ENCODE results near the gene MT3.

GRCh38 chr16:56630134-56630533, 40.8 kb downstream of the MT3 start:
- TF ChIP-seq POLR2AphosphoS5 (IDR thresholded peaks at IDR 0.05; ENCODE audit: borderline replicate concordance, low read depth, low read length) (no peak), EZH2 (IDR thresholded peaks at IDR 0.05) (no peak)

Data from SK-N-MC (cell line).